ENCODE data around the gene TSPAN2. TPM values are rescaled to one million over a fixed set of nuclear protein-coding genes. Genes with fewer than 3 reads are reported as not detected.

The TSPAN2 gene
- total and polyA plus RNA-seq, 2 donors (not counting 3 experiments of a cell fraction or from before 2014, with no cell fraction given), result 1.5 to 5.0 TPM

GRCh38 chr1:115059316-115059715, 30.0 kb downstream of the TSPAN2 start:
- ChIA-PET POLR2A (no interaction called here), CTCF (no interaction called here)
- dilution Hi-C loops (cut with MboI; ENCODE audit: extremely low pct_ligation_motif_present, low sequenced_read_pairs) (no loop called here), intact Hi-C loops (cut with micrococcal nuclease) (no loop called here)
- Histone ChIP-seq H3K4me1 (ENCODE audit: control insufficient read depth, extremely low read depth, insufficient read depth, low read length) (peaks cover 25% of the 10 kb centered on the region), H3K4me3 (replicated peaks in 1 of 3; ENCODE audit: insufficient read depth in 1 of 3, low read depth in 1 of 3, low read length in 3 of 3) (no peak overlapping the region), H3K4me2 (ENCODE audit: insufficient read depth, low read length) (no peak overlapping the region), H3K27ac (ENCODE audit: insufficient read depth, low read depth, low read length) (no peak overlapping the region), H3K9me1 (replicated peaks; ENCODE audit: control insufficient read depth, extremely low read depth, insufficient read depth, low read length) (no peaks in the 10 kb centered on the region), H3K36me3 (ENCODE audit: control insufficient read depth in 2 of 2, extremely low read depth in 1 of 2, insufficient read depth in 2 of 2, low read length in 2 of 2) (no peaks in the 10 kb centered on the region), H3K9ac (replicated peaks; ENCODE audit: extremely low read depth, insufficient read depth, low read length) (no peak overlapping the region), H3K79me2 (ENCODE audit: control insufficient read depth, insufficient read depth, low read length) (no peaks in the 10 kb centered on the region), H2AFZ (ENCODE audit: low read depth, low read length) (no peak overlapping the region), H3K27me3 (ENCODE audit: control insufficient read depth in 2 of 2, insufficient read depth in 2 of 2, low read length in 2 of 2) (no peaks in the 10 kb centered on the region), H3K9me3 (replicated peaks; ENCODE audit: control insufficient read depth, insufficient read depth, low read length) (no peaks in the 10 kb centered on the region), H4K20me1 (replicated peaks; ENCODE audit: control insufficient read depth, extremely low read depth, insufficient read depth, low read length) (no peaks in the 10 kb centered on the region)
- no peak for TF ChIP-seq FOS (IDR thresholded peaks at IDR 0.05; ENCODE audit: borderline replicate concordance, insufficient read depth, low read length)
- TF ChIP-seq MAX (IDR thresholded peaks at IDR 0.05; ENCODE audit: insufficient read depth, insufficient read length), result no peak
- no peak for TF ChIP-seq EZH2 (IDR thresholded peaks at IDR 0.05; ENCODE audit: borderline replicate concordance, low read depth, low read length, severe bottlenecking)
- no peak for TF ChIP-seq GATA2 (IDR thresholded peaks at IDR 0.05; ENCODE audit: insufficient read depth, insufficient read length, low read depth, low read length)
- no peak for TF ChIP-seq POLR2A (IDR thresholded peaks at IDR 0.05; ENCODE audit: low read depth, low read length)
- TF ChIP-seq JUN (IDR thresholded peaks at IDR 0.05; ENCODE audit: borderline replicate concordance, insufficient read depth, insufficient read length, low read depth), result no peak
- no peak for TF ChIP-seq POLR2AphosphoS5 (IDR thresholded peaks at IDR 0.05; ENCODE audit: insufficient read depth, low read depth, low read length)
- TF ChIP-seq MYC (IDR thresholded peaks at IDR 0.05; ENCODE audit: low read depth, low read length), result no peak
- TF ChIP-seq CTCF (IDR thresholded peaks at IDR 0.05; ENCODE audit: extremely low read depth in 1 of 2, insufficient read depth in 1 of 2, low read depth in 1 of 2, low read length in 2 of 2), result no peak
- no peak for DNase-seq (ENCODE audit: low read depth, low spot score)
- no peak for FAIRE-seq
- no TSS peak for BruUV-seq (replicated peaks)

All from endothelial cell of umbilical vein (primary cell).